LNCaP clone FGC (cell line): ENCODE results near the gene FAM135A.

Experiments used
- DNase-seq: peaks from one replicate; pipeline ENCODE4 v3.0.0-alpha.2; 2011; ENCODE audit warnings: low read depth
- H3K4me3 ChIP-seq: 2 replicates; pipeline ENCODE4 v1.5.1; 2011; ENCODE audit warnings: mild to moderate bottlenecking, low read depth, low read length, control low read depth
- CTCF ChIP-seq: IDR thresholded peaks from 2 replicates; pipeline ENCODE4 v1.5.1; 2012; ENCODE audit warnings: mild to moderate bottlenecking; ENCODE audit not compliant: control insufficient read depth, insufficient read depth; ENCODE audit errors: extremely low read depth

The FAM135A gene

DNA sequence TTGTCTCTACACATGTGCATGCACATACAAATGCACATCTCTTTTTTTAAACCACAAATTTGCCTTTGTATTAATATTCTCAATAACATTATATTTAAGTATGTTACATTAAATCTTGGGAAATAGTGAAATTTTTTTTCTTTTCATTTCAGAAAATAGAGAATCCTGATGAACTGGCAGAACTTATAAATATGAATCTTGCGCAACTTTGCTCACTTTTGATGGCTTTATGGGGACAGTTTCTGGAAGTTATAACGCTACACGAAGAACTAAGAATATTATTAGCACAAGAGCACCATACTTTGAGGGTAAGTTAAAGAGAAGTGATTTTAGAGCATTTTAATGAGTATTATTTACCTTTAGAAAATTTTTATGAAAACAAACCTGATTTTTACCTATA, 89.2 kb downstream of the FAM135A start:
- H3K4me3 ChIP-seq, result no peak overlapping the region
- DNase-seq, result no peak
- no peak for TF ChIP-seq CTCF

GRCh38 chr6:70503813-70504465, 90.6 kb downstream of the FAM135A start:
- H3K4me3 ChIP-seq, result no peak overlapping the region
- TF ChIP-seq CTCF, result no peak
- DNase-seq, result no peak

GRCh38 chr6:70506321-70506720, 93.0 kb downstream of the FAM135A start:
- H3K4me3 ChIP-seq, result no peak overlapping the region
- DNase-seq, result no peak
- no peak for TF ChIP-seq CTCF

- DNase-seq, result peak; percentile 21
- no peak overlapping the region for H3K4me3 ChIP-seq
- TF ChIP-seq CTCF, result no peak
Observed at GRCh38 chr6:70507161-70507560, 93.9 kb downstream of the FAM135A start.

- no peak for DNase-seq
- TF ChIP-seq CTCF, result no peak
- H3K4me3 ChIP-seq, result no peak overlapping the region
Observed at GRCh38 chr6:70508953-70509352, 95.6 kb downstream of the FAM135A start.

GRCh38 chr6:70510600-70510999, 97.3 kb downstream of the FAM135A start:
- no peak overlapping the region for H3K4me3 ChIP-seq
- no peak for DNase-seq
- no peak for TF ChIP-seq CTCF

DNA sequence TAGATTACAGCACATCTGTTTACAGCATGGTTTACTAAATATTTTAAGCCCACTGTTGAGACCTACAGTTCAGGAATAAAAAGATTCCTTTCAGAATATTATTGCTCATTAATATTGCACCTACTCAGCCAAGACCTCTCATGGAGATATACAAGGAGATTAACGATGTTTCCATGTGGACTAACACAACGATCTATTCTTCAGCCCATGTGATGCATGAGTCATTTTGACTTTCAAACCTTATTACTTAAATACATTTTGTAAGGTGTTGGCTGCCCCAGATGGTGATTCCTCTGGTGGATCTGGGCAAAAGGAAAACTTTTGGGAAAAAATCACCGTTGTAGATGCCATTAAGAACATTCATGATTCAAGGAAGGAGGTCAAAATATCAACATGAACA, 105.4 kb downstream of the FAM135A start:
- H3K4me3 ChIP-seq, result no peak overlapping the region
- no peak for DNase-seq
- TF ChIP-seq CTCF, result no peak
